ENCODE data around the gene CDKAL1.

DNA sequence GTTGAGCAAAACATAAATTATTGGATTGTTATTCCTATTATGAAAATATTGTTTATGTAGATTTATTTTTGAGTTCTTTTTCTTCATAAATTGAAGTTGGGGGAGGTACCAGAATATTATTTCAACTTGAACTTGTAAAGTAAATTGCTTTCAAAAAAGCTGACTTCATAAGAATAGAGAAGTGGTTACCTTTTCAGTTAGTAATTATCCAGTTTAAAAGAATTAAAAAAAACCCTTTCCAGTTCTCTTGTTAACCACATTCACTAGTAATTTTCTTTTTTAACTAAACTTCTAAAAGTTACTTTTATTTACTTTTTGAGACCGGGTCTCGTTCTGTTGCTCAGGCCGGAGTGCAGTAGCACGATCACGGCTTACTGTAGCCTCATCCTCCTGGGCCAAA, 124.3 kb downstream of the CDKAL1 start:
- TF ChIP-seq POLR2A (IDR thresholded peaks at IDR 0.05) (no peak), POLR2AphosphoS5 (IDR thresholded peaks at IDR 0.05) (no peak)
- TF ChIP-seq, protein P1, sequence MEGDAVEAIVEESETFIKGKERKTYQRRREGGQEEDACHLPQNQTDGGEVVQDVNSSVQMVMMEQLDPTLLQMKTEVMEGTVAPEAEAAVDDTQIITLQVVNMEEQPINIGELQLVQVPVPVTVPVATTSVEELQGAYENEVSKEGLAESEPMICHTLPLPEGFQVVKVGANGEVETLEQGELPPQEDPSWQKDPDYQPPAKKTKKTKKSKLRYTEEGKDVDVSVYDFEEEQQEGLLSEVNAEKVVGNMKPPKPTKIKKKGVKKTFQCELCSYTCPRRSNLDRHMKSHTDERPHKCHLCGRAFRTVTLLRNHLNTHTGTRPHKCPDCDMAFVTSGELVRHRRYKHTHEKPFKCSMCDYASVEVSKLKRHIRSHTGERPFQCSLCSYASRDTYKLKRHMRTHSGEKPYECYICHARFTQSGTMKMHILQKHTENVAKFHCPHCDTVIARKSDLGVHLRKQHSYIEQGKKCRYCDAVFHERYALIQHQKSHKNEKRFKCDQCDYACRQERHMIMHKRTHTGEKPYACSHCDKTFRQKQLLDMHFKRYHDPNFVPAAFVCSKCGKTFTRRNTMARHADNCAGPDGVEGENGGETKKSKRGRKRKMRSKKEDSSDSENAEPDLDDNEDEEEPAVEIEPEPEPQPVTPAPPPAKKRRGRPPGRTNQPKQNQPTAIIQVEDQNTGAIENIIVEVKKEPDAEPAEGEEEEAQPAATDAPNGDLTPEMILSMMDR (IDR thresholded peaks at IDR 0.05 in 8 of 11, conservative IDR thresholded peaks at IDR 0.05 in 3 of 11), result no peak

Measured in spleen (tissue), 7 donors.